Vagina (tissue), 2 donors: ENCODE results near the gene GLG1.

ENCODE experiments used
- CTCF ChIP-seq, 3 experiments: fragments of 450-650 bp in 2 of 3; fragments of 200-600 bp in 1 of 3; sonication (generic) in 1 of 3; IDR thresholded peaks; one replicate each; pipeline ENCODE4 v1.5.1; 2017 to 2019; ENCODE audit warnings: antibody characterized with exemption in 3 of 3, mild to moderate bottlenecking in 2 of 3, moderate library complexity in 2 of 3
- POLR2AphosphoS5 ChIP-seq, 2 donors: sonication (generic); formaldehyde crosslinking; IDR thresholded peaks; one replicate each; pipeline ENCODE4 v1.9.0; 2017; ENCODE audit warnings: antibody characterized with exemption in 2 of 2, mild to moderate bottlenecking in 2 of 2, low read depth in 1 of 2; ENCODE audit not compliant: insufficient read depth in 1 of 2

- TF ChIP-seq CTCF (IDR thresholded peaks at IDR 0.05) (no peak), POLR2AphosphoS5 (IDR thresholded peaks at IDR 0.05; ENCODE audit: insufficient read depth in 1 of 2, low read depth in 1 of 2) (no peak)
These were observed 157.4 kb downstream of the GLG1 start for GRCh38 chr16:74449470-74449869.
